Measurements from ENCODE around the gene CDX4. TPM values are rescaled to one million over a fixed set of nuclear protein-coding genes. Genes with fewer than 3 reads are reported as not detected.
"Not testable (repeated sequence)": the region's sequence is repeated elsewhere in the genome, so short reads cannot be mapped to it uniquely, and the experiment has no call there.

Gene CDX4
- total RNA-seq, 1 donor from 2014 or later, result not detected

- no peaks in the 10 kb centered on the region for H3K4me1 Mint-ChIP-seq (ENCODE audit: low read depth)
- no peaks in the 10 kb centered on the region for H3K27me3 Mint-ChIP-seq (ENCODE audit: low read depth)
- no peak for TF ChIP-seq CTCF (IDR thresholded peaks at IDR 0.05)
- peaks cover 32% of the 10 kb centered on the region for H3K9me3 Mint-ChIP-seq (ENCODE audit: low read depth)
- H3K27ac Mint-ChIP-seq (ENCODE audit: unreplicated experiment), result no peak overlapping the region
- DNase-seq (ENCODE audit: low spot score), result no peak
- H3K4me3 Mint-ChIP-seq (ENCODE audit: unreplicated experiment), result no peak overlapping the region
- no peaks in the 10 kb centered on the region for H3K36me3 Mint-ChIP-seq (ENCODE audit: low read depth)
These were observed 32.1 kb downstream of the CDX4 start for GRCh38 chrX:73478961-73479360.

GRCh38 chrX:73481521-73481920 is 34.7 kb downstream of the CDX4 start:
- TF ChIP-seq CTCF (IDR thresholded peaks at IDR 0.05), result no peak
- no peak for DNase-seq (ENCODE audit: low spot score)
- Mint-ChIP-seq H3K4me1 (ENCODE audit: low read depth) (no peaks in the 10 kb centered on the region), H3K9me3 (ENCODE audit: low read depth) (peaks cover 38% of the 10 kb centered on the region), H3K36me3 (ENCODE audit: low read depth) (no peaks in the 10 kb centered on the region), H3K27ac (ENCODE audit: unreplicated experiment) (no peak overlapping the region), H3K27me3 (ENCODE audit: low read depth) (no peaks in the 10 kb centered on the region), H3K4me3 (ENCODE audit: unreplicated experiment) (no peak overlapping the region)

- no peak for TF ChIP-seq CTCF (IDR thresholded peaks at IDR 0.05)
- Mint-ChIP-seq H3K27me3 (ENCODE audit: low read depth) (peaks cover 2% of the 10 kb centered on the region), H3K36me3 (ENCODE audit: low read depth) (no peaks in the 10 kb centered on the region), H3K4me3 (ENCODE audit: unreplicated experiment) (no peak overlapping the region), H3K4me1 (ENCODE audit: low read depth) (no peaks in the 10 kb centered on the region), H3K27ac (ENCODE audit: unreplicated experiment) (no peak overlapping the region), H3K9me3 (ENCODE audit: low read depth) (peaks cover 12% of the 10 kb centered on the region)
- DNase-seq (ENCODE audit: low spot score), result no peak
These were observed 43.8 kb downstream of the CDX4 start for GRCh38 chrX:73490661-73491060.

GRCh38 chrX:73492178-73492577 is 45.3 kb downstream of the CDX4 start:
- not testable (repeated sequence) for H3K27me3 Mint-ChIP-seq (ENCODE audit: low read depth)

More at GRCh38 chrX:73492178-73492577, 45.3 kb downstream of the CDX4 start:
- DNase-seq (ENCODE audit: low spot score); H3K36me3 Mint-ChIP-seq (ENCODE audit: low read depth); H3K4me3 Mint-ChIP-seq (ENCODE audit: unreplicated experiment); H3K4me1 Mint-ChIP-seq (ENCODE audit: low read depth); H3K27ac Mint-ChIP-seq (ENCODE audit: unreplicated experiment): not testable (repeated sequence)
- H3K9me3 Mint-ChIP-seq (ENCODE audit: low read depth), result peaks cover 17% of the 10 kb centered on the region

Other genes with a start within 250 kb of the CDX4 start
- 0.56 to 0.87 TPM (median 0.70 TPM) in 3 replicates for gene NAP1L2, start 232.2 kb upstream of the CDX4 start, total RNA-seq
- 7.3 to 9.4 TPM (median 7.4 TPM) in 3 replicates for gene CHIC1, start 116.1 kb downstream of the CDX4 start, total RNA-seq